ENCODE results near the gene RAP1GAP.

DNA sequence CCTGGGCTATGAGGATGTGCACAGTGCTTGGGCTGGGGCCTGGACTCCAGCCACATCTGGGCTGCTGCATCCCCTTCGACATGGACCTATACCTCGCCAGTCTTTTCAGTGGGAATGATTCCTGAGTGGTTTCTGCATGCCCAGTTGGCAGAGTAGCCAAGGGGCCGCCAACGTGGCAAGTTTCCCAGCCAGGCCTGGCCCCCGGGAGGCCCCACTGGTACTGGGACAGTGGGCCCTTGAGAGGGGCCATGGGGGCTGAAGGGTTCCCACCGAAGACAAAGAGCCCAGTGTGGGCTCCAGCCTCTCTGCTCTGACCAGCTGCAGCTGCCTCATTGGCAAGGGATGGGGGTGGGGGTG lies 15.4 kb downstream of the RAP1GAP start:
- TF ChIP-seq CTCF (IDR thresholded peaks at IDR 0.05) (no peak), POLR2A (IDR thresholded peaks at IDR 0.05) (no peak), POLR2AphosphoS5 (IDR thresholded peaks at IDR 0.05) (no peak)
